SJSA1 (cell line): ENCODE measurements around the gene ROMO1. TPM values are rescaled to one million over a fixed set of nuclear protein-coding genes. Genes with fewer than 3 reads are reported as not detected.

Source experiments
- total RNA-seq: library from RNA; depleted of rRNA; stranded (reverse); fragments of >200 nt; shearing (Covaris generic); gene quantifications from 2 replicates; pipeline ENCODE4 v1.2.3, GENCODE V29; 2014; rRNA removed

Gene ROMO1
- total RNA-seq, 1 experiment from 2014 or later = 288 TPM

Other genes starting within 250 kb of the ROMO1 start
- 8.7 and 13.3 TPM in 2 replicates for gene CEP250, start 243.8 kb upstream of the ROMO1 start, total RNA-seq
- gene C20orf173, start 169.8 kb upstream of the ROMO1 start, total RNA-seq = not detected in 2 replicates
- 273 and 290 TPM in 2 replicates for gene ERGIC3, start 157.3 kb upstream of the ROMO1 start, total RNA-seq
- 0.87 TPM in 1 of 2 replicates, not detected in the other for gene SPAG4, start 83.6 kb upstream of the ROMO1 start, total RNA-seq
- gene CPNE1, start 34.5 kb upstream of the ROMO1 start, total RNA-seq = 122 and 162 TPM in 2 replicates
- gene RBM12, start 34.5 kb upstream of the ROMO1 start, total RNA-seq = 59.2 and 64.1 TPM in 2 replicates
- gene NFS1, start 53 bp upstream of the ROMO1 start, total RNA-seq = 13.3 and 24.7 TPM in 2 replicates
- 277 and 319 TPM in 2 replicates for gene RBM39, start 42.9 kb downstream of the ROMO1 start, total RNA-seq
- gene PHF20, start 72.6 kb downstream of the ROMO1 start, total RNA-seq = 16.7 and 24.1 TPM in 2 replicates